ENCODE data around the gene LASP1NB.

LASP1NB gene

DNA sequence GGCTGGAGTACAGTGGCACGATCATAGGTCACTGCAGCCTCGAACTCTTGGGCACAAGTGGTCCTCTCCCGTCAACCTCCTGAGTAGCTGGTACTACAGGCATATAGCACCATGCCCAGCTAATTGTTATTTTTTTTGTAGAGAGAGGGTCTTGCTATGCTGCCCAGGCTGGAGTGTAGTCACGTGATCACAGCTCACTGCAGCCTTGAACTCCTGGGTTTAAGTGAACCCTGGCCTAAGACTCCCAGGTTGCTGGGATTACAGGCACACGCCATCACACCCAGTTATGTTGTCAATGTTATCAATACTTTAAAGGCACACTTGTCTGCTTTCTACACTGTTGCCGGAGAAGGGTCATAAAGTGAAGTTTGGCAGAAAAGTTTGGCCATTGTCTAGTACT is 22.0 kb upstream of the LASP1NB start:
- DNase-seq (ENCODE audit: low read depth), result no peak
- TF ChIP-seq, protein P1, sequence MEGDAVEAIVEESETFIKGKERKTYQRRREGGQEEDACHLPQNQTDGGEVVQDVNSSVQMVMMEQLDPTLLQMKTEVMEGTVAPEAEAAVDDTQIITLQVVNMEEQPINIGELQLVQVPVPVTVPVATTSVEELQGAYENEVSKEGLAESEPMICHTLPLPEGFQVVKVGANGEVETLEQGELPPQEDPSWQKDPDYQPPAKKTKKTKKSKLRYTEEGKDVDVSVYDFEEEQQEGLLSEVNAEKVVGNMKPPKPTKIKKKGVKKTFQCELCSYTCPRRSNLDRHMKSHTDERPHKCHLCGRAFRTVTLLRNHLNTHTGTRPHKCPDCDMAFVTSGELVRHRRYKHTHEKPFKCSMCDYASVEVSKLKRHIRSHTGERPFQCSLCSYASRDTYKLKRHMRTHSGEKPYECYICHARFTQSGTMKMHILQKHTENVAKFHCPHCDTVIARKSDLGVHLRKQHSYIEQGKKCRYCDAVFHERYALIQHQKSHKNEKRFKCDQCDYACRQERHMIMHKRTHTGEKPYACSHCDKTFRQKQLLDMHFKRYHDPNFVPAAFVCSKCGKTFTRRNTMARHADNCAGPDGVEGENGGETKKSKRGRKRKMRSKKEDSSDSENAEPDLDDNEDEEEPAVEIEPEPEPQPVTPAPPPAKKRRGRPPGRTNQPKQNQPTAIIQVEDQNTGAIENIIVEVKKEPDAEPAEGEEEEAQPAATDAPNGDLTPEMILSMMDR (conservative IDR thresholded peaks at IDR 0.05; ENCODE audit: low read depth, low read length), result no peak
- no peak overlapping the region for H3K4me3 ChIP-seq (ENCODE audit: low read depth, low read length)

DNA sequence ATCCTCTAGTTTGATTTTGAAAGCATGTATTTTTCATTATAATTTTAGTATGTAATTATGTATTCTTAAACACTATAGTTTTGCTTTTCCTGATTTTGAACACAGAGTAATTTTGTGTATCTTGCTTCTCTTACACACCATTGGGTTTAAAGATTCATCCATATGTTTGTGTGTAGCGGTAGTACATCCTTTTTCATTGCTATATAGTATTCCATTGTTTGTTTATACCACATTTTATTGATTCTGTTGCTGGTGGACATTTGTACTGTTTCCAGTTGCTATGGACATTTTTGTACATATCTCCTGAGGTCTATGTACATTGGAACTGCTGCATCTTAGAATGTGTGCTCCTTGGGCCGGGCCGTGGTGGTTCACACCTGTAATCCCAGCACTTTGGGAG is 20.5 kb upstream of the LASP1NB start:
- H3K4me3 ChIP-seq (ENCODE audit: low read depth, low read length), result no peak overlapping the region
- TF ChIP-seq, protein P1 (conservative IDR thresholded peaks at IDR 0.05; ENCODE audit: low read depth, low read length), result no peak
- DNase-seq (ENCODE audit: low read depth), result no peak

DNA sequence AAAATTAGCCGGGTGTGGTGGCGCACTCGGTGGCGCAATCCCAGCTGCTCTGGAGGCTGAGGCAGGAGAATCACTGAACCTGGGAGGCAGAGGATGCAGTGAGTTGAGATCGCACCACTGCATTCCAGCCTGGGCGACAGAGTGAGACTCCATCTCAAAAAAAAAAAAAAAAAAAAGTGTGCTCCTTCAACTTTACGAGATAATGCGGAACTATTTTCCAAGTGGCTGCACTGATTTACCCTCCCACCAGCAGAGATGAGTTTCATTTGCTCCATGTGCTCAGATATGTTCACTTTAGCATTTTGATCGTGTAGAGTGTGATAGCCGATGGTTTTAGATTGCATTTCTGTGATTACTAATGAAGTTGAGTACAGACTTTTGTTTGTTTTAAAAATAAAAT is 20.0 kb upstream of the LASP1NB start:
- TF ChIP-seq, protein P1 (conservative IDR thresholded peaks at IDR 0.05; ENCODE audit: low read depth, low read length), result no peak
- DNase-seq (ENCODE audit: low read depth), result no peak
- H3K4me3 ChIP-seq (ENCODE audit: low read depth, low read length), result no peak overlapping the region

DNA sequence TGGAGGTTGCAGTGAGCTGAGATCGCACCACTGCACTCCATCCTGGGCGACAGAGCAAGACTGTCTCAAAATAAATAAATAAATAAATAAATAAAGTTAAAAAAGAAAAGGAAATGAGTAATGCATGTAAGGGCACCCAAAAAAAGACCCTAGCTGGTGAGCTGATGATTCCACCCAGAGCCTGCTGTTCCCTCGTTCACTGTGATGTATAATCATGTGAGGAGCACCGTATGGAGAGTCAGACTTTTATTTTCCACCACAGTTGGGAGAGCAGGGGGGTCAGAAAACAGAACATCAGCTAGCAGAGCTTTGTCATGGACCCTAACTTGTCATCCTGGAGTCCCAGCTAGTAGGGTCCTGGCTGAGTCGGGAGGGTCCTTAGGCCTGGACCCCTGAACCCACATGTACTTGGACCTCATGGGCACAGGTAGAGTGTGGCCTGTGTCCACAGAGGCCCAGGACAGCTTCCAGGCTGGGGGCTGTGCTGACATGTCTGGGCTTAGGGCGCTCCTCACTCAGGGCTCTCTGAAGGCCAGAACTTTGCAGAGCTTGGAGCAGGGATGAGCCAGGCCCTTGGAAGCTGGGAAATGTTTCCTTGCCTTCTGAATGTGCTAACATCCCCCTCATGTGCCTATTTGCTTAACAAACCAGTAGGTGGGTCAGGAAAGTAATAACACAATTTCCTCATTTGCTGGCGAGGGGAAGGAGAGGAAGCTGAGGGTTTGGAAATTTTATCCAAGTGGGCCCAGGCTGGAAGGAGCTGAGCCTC is 18.8 kb upstream of the LASP1NB start:
- no peak overlapping the region for H3K4me3 ChIP-seq (ENCODE audit: low read depth, low read length)
- DNase-seq (ENCODE audit: low read depth), result no peak
- TF ChIP-seq, protein P1 (conservative IDR thresholded peaks at IDR 0.05; ENCODE audit: low read depth, low read length), result peak; percentile 5

DNA sequence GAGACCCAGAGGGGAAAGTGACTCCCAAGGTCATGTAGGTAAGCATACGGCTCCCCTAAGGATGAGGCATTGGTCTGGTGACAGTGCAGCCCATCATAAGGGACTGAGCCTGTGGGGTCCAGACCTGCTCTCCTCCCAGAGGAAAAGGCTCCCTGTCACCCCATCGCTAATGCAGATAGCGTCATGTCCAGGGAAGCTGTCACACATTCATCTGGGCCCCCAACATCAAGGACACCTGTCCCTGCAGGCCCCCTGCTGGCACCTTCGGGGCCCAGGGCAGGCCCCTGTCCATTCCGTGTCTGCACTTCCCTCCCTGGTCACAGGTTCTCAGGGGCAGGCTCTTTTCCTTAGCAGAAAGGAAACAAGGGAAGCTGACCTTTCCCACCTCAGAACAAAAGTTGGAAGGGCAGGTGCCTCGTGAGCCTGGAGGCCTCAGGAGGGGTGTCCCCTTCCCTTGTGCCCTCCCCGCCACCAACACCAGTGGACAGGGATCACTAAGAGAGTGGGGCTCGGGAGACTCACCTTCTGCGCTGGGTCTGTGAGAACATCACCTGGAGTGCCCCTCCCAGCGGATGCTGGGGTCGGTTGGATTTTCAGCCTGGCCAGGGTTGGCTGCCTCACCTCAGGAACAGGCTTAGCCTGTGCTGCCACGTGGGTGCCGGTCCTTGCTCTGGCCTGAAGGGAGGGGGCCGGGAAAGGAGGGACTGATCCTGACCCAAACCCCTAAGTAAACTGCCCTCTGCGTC is 17.3 kb upstream of the LASP1NB start:
- TF ChIP-seq, protein P1 (conservative IDR thresholded peaks at IDR 0.05; ENCODE audit: low read depth, low read length), result no peak
- no peak for DNase-seq (ENCODE audit: low read depth)
- H3K4me3 ChIP-seq (ENCODE audit: low read depth, low read length), result no peak overlapping the region

DNA sequence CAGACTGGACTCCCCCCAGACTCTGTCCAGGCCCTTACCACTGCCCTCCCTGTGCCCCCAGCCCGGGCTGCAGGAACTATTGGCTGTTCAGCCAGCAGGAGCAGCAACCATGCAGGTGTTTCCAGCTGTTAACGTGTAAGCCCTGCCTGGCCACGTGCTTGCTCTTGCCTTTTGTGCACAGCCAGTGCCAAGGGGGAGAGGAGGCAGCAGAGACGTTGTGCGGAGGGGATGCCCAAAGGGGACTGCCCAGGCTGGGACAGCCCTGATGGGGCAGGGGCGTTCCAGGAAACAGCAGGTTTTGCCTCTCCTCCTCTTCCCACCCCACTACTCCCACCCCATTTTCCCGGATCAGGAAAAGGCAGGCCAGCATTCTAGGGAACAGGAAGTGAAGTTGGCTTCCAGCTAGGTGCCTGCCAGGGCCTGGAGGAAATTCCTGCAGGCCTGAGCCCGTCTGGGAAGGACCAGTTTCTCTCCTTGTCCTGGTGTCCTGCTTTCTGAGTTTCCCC is 16.7 kb upstream of the LASP1NB start:
- TF ChIP-seq, protein P1 (conservative IDR thresholded peaks at IDR 0.05; ENCODE audit: low read depth, low read length), result no peak
- H3K4me3 ChIP-seq (ENCODE audit: low read depth, low read length), result no peak overlapping the region
- DNase-seq (ENCODE audit: low read depth), result no peak

All from choroid plexus epithelial cell (primary cell).